Neural cell (in vitro differentiated cells): Measurements from ENCODE around the gene TMEM135. TPM values are rescaled to one million over a fixed set of nuclear protein-coding genes. Genes with fewer than 3 reads are reported as not detected.

ENCODE experiments used
- H2AFZ ChIP-seq: fragments of 200-600, 300-800 bp; sonication (generic), shearing (Covaris generic); 2 replicates; pipeline ENCODE4 v1.6.0; 2014; ENCODE audit warnings: low read depth, mild to moderate bottlenecking, antibody characterized with exemption, low read length, moderate library complexity
- H3F3A ChIP-seq: fragments of 200-600 bp; shearing (Covaris generic); 2 replicates; pipeline ENCODE4 v1.6.1; 2016; ENCODE audit warnings: mild to moderate bottlenecking, moderate library complexity, mixed read lengths, antibody characterized with exemption, low read length; ENCODE audit not compliant: insufficient read depth, poor library complexity, severe bottlenecking
- H3K27ac ChIP-seq: fragments of 200-600, 300-800 bp; sonication (generic), shearing (Covaris generic); 2 replicates; pipeline ENCODE4 v1.5.1; 2014; ENCODE audit warnings: mild to moderate bottlenecking, low read length, moderate library complexity
- H3K27me3 ChIP-seq: fragments of 300-800, 200-600 bp; sonication (generic), shearing (Covaris generic); 2 replicates; pipeline ENCODE4 v1.6.0; 2014; ENCODE audit warnings: mild to moderate bottlenecking, low read depth, low read length, moderate library complexity; ENCODE audit not compliant: insufficient read depth
- H3K36me3 ChIP-seq: fragments of 300-800, 200-600 bp; sonication (generic), shearing (Covaris generic); 2 replicates; pipeline ENCODE4 v1.5.1; 2014; ENCODE audit warnings: mild to moderate bottlenecking, antibody characterized with exemption, low read length, moderate library complexity; ENCODE audit not compliant: insufficient read depth
- H3K4me2 ChIP-seq: fragments of 300-800, 200-600 bp; sonication (generic), shearing (Covaris generic); 2 replicates; pipeline ENCODE4 v1.6.0; 2014; ENCODE audit warnings: mild to moderate bottlenecking, low read length
- H3K4me3 ChIP-seq: fragments of 300-800, 200-600 bp; sonication (generic), shearing (Covaris generic); 2 replicates; pipeline ENCODE4 v1.5.1; 2014; ENCODE audit warnings: mild to moderate bottlenecking, low read length, moderate library complexity
- H3K79me2 ChIP-seq: fragments of 200-600 bp; shearing (Covaris generic); replicated peaks from 2 replicates; pipeline ENCODE4 v1.6.0; 2014; ENCODE audit warnings: mild to moderate bottlenecking, low read length, moderate library complexity; ENCODE audit not compliant: insufficient read depth
- H3K9ac ChIP-seq: fragments of 300-800, 200-600 bp; sonication (generic), shearing (Covaris generic); 2 replicates; pipeline ENCODE4 v1.6.1; 2016; ENCODE audit warnings: mild to moderate bottlenecking, low read length, mixed read lengths
- H3K9me2 ChIP-seq: fragments of 200-600 bp; shearing (Covaris generic); 2 replicates; pipeline ENCODE4 v1.6.1; 2016; ENCODE audit warnings: mild to moderate bottlenecking, low read length, mixed read lengths; ENCODE audit not compliant: insufficient read depth
- H3K9me3 ChIP-seq: fragments of 200-600, 300-800 bp; sonication (generic), shearing (Covaris generic); 2 replicates; pipeline ENCODE4 v1.6.1; 2016; ENCODE audit warnings: mild to moderate bottlenecking, mixed run types, low read length, moderate library complexity, mixed read lengths
- H4K20me1 ChIP-seq: fragments of 200-600 bp; shearing (Covaris generic); 2 replicates; pipeline ENCODE4 v1.6.1; 2016; ENCODE audit warnings: mild to moderate bottlenecking, mixed run types; ENCODE audit not compliant: insufficient read depth
- CTCF ChIP-seq: fragments of 450-650 bp; IDR thresholded peaks from 2 replicates; pipeline ENCODE4 v1.5.1; 2014; ENCODE audit warnings: antibody characterized with exemption, mild to moderate bottlenecking, moderate library complexity; ENCODE audit not compliant: poor library complexity, severe bottlenecking
- EP300 ChIP-seq: fragments of 450-650 bp; conservative IDR thresholded peaks from 2 replicates; pipeline ENCODE4 v1.6.1; 2014; ENCODE audit warnings: antibody characterized with exemption, mild to moderate bottlenecking, moderate library complexity; ENCODE audit not compliant: poor library complexity, severe bottlenecking
- EZH2 ChIP-seq: fragments of 200-600, 300-800 bp; shearing (Covaris generic), sonication (generic); IDR thresholded peaks from 2 replicates; pipeline ENCODE4 v1.6.1; 2014; ENCODE audit warnings: antibody characterized with exemption, low read length, borderline replicate concordance, mild to moderate bottlenecking; ENCODE audit not compliant: insufficient read depth, poor library complexity, severe bottlenecking
- MXI1 ChIP-seq: fragments of 450-650 bp; conservative IDR thresholded peaks from 2 replicates; pipeline ENCODE4 v1.6.1; 2014; ENCODE audit warnings: antibody characterized with exemption, mild to moderate bottlenecking; ENCODE audit not compliant: poor library complexity, severe bottlenecking
- POLR2AphosphoS5 ChIP-seq: IDR thresholded peaks from 2 replicates; pipeline ENCODE4 v1.6.1; 2012
- RAD21 ChIP-seq: fragments of 450-650 bp; conservative IDR thresholded peaks from 2 replicates; pipeline ENCODE4 v1.6.1; 2014; ENCODE audit warnings: antibody characterized with exemption, mild to moderate bottlenecking, moderate library complexity
- REST ChIP-seq: IDR thresholded peaks from 2 replicates; pipeline ENCODE4 v1.6.1; 2012; ENCODE audit warnings: borderline replicate concordance
- SMC3 ChIP-seq: fragments of 450-650 bp; conservative IDR thresholded peaks from 2 replicates; pipeline ENCODE4 v1.6.1; 2014; ENCODE audit warnings: antibody characterized with exemption, mild to moderate bottlenecking, moderate library complexity; ENCODE audit not compliant: poor library complexity
- TAF1 ChIP-seq: IDR thresholded peaks from 2 replicates; pipeline ENCODE4 v1.6.1; 2012; ENCODE audit warnings: low read depth
- polyA plus RNA-seq: library from polyadenylated mRNA; depleted of rRNA; stranded (reverse); fragments of >200 nt; gene quantifications from 2 replicates; pipeline ENCODE4 v1.2.3, GENCODE V29; 2014

TMEM135 gene
- polyA plus RNA-seq, 1 donor from 2014 or later = 15.6 TPM

- Histone ChIP-seq H3K9me2 (no peaks in the 10 kb centered on the region), H3K9me3 (no peaks in the 10 kb centered on the region), H3K36me3 (no peaks in the 10 kb centered on the region), H3K9ac (no peak overlapping the region), H2AFZ (no peak overlapping the region), H4K20me1 (no peaks in the 10 kb centered on the region), H3K4me3 (no peak overlapping the region), H3K4me2 (no peak overlapping the region), H3K27me3 (no peaks in the 10 kb centered on the region), H3F3A (no peaks in the 10 kb centered on the region), H3K27ac (no peak overlapping the region), H3K79me2 (no peaks in the 10 kb centered on the region)
- TF ChIP-seq REST (no peak), MXI1 (no peak), EZH2 (no peak), TAF1 (no peak), EP300 (no peak), CTCF (no peak), SMC3 (no peak), POLR2AphosphoS5 (no peak), RAD21 (no peak)
Measured at GRCh38 chr11:87304412-87304811, 266.7 kb downstream of the TMEM135 start.

GRCh38 chr11:87306262-87306851 lies 268.6 kb downstream of the TMEM135 start:
- no peaks in the 10 kb centered on the region for H3K27me3 ChIP-seq
- H3K36me3 ChIP-seq = no peaks in the 10 kb centered on the region
- H3K27ac ChIP-seq = no peak overlapping the region
- H4K20me1 ChIP-seq = no peaks in the 10 kb centered on the region
- H3K9ac ChIP-seq = no peak overlapping the region
- H3F3A ChIP-seq = no peaks in the 10 kb centered on the region
- no peaks in the 10 kb centered on the region for H3K9me2 ChIP-seq
- no peak overlapping the region for H3K4me2 ChIP-seq
- TF ChIP-seq TAF1 (no peak), CTCF (no peak), RAD21 (no peak), MXI1 (no peak), EP300 (no peak), POLR2AphosphoS5 (no peak), SMC3 (no peak), EZH2 (no peak), REST (no peak)
- no peak overlapping the region for H3K4me3 ChIP-seq
- H2AFZ ChIP-seq = no peak overlapping the region
- no peaks in the 10 kb centered on the region for H3K9me3 ChIP-seq
- H3K79me2 ChIP-seq = no peaks in the 10 kb centered on the region
